H9 (cell line): ENCODE data around the gene SERPINA9. TPM values are rescaled to one million over a fixed set of nuclear protein-coding genes. Genes with fewer than 3 reads are reported as not detected.

Source experiments
- DNase-seq: peaks from one replicate; pipeline ENCODE4 v3.0.0-alpha.2; 2017
- H2AFZ ChIP-seq: one replicate; pipeline ENCODE4 v1.6.1; 2013; ENCODE audit warnings: mild to moderate bottlenecking, low read length, control low read depth, moderate library complexity
- H2AK5ac ChIP-seq: 2 replicates; pipeline ENCODE4 v1.6.1; 2013; ENCODE audit warnings: low read length, control low read depth, mixed read lengths; ENCODE audit not compliant: insufficient read length
- H2BK120ac ChIP-seq: one replicate; pipeline ENCODE4 v1.6.1; 2013; ENCODE audit warnings: low read depth, mild to moderate bottlenecking, low read length, control low read depth, inconsistent platforms; ENCODE audit not compliant: poor library complexity, severe bottlenecking
- H2BK12ac ChIP-seq: 2 replicates; pipeline ENCODE4 v1.6.1; 2013; ENCODE audit warnings: low read length, control low read depth, mixed read lengths, low read depth; ENCODE audit not compliant: insufficient read length
- H2BK15ac ChIP-seq: 2 replicates; pipeline ENCODE4 v1.6.1; 2013; ENCODE audit warnings: low read depth, low read length, control low read depth
- H2BK20ac ChIP-seq: one replicate; pipeline ENCODE4 v1.6.1; 2013; ENCODE audit warnings: low read depth, mild to moderate bottlenecking, low read length, control low read depth, inconsistent platforms; ENCODE audit not compliant: poor library complexity, severe bottlenecking
- H2BK5ac ChIP-seq: 2 replicates; pipeline ENCODE4 v1.6.1; 2013; ENCODE audit warnings: low read length, control low read depth, mixed read lengths; ENCODE audit not compliant: insufficient read length
- H3K14ac ChIP-seq: 2 replicates; pipeline ENCODE4 v1.6.1; 2013; ENCODE audit warnings: low read length, control low read depth; ENCODE audit not compliant: insufficient read depth
- H3K18ac ChIP-seq: 2 replicates; pipeline ENCODE4 v1.6.1; 2013; ENCODE audit warnings: low read depth, mild to moderate bottlenecking, mixed read lengths, low read length, control low read depth; ENCODE audit not compliant: insufficient read length
- H3K23ac ChIP-seq: 2 replicates; pipeline ENCODE4 v1.6.1; 2013; ENCODE audit warnings: low read length, control low read depth, mixed read lengths, low read depth; ENCODE audit not compliant: insufficient read length
- H3K23me2 ChIP-seq: 2 replicates; pipeline ENCODE4 v1.6.1; 2013; ENCODE audit warnings: low read depth, mild to moderate bottlenecking, mixed read lengths, low read length, control low read depth; ENCODE audit not compliant: insufficient read length, poor library complexity, severe bottlenecking
- H3K27ac ChIP-seq: 2 replicates; pipeline ENCODE4 v1.5.1; 2013; ENCODE audit warnings: low read length, control low read depth, mixed read lengths, low read depth; ENCODE audit not compliant: insufficient read length
- H3K27me3 ChIP-seq: 2 replicates; pipeline ENCODE4 v1.6.1; 2013; ENCODE audit warnings: low read length, control low read depth, inconsistent platforms; ENCODE audit not compliant: insufficient read depth
- H3K4ac ChIP-seq: 2 replicates; pipeline ENCODE4 v1.6.1; 2013; ENCODE audit warnings: low read depth, mild to moderate bottlenecking, control low read depth, inconsistent platforms, low read length, moderate library complexity
- H3K4me1 ChIP-seq: 2 replicates; pipeline ENCODE4 v1.6.1; 2013; ENCODE audit warnings: low read length, control low read depth, inconsistent platforms; ENCODE audit not compliant: insufficient read depth
- H3K4me2 ChIP-seq: 2 replicates; pipeline ENCODE4 v1.6.1; 2013; ENCODE audit warnings: low read length, control low read depth, mixed read lengths; ENCODE audit not compliant: insufficient read length, insufficient read depth
- H3K56ac ChIP-seq: 2 replicates; pipeline ENCODE4 v1.6.1; 2013; ENCODE audit warnings: low read depth, mild to moderate bottlenecking, mixed read lengths, low read length, control low read depth; ENCODE audit not compliant: insufficient read length
- H3K79me1 ChIP-seq: 2 replicates; pipeline ENCODE4 v1.6.1; 2013; ENCODE audit warnings: low read depth, mild to moderate bottlenecking, moderate library complexity, low read length, control low read depth, inconsistent platforms; ENCODE audit not compliant: insufficient read depth, poor library complexity, severe bottlenecking
- H3K79me2 ChIP-seq: 2 replicates; pipeline ENCODE4 v1.6.1; 2013; ENCODE audit warnings: low read length, control low read depth, inconsistent platforms; ENCODE audit not compliant: insufficient read depth
- H3K9ac ChIP-seq: 2 replicates; pipeline ENCODE4 v1.6.1; 2013; ENCODE audit warnings: low read length, control low read depth, mixed read lengths; ENCODE audit not compliant: insufficient read length; ENCODE audit errors: extremely low read depth
- H3K9me3 ChIP-seq: one replicate; pipeline ENCODE4 v1.6.1; 2013; ENCODE audit warnings: low read depth, low read length, inconsistent platforms; ENCODE audit not compliant: control insufficient read depth
- H3T11ph ChIP-seq: one replicate; pipeline ENCODE4 v1.6.1; 2013; ENCODE audit warnings: mild to moderate bottlenecking, low read length, control low read depth, inconsistent platforms
- H4K20me1 ChIP-seq: one replicate; pipeline ENCODE4 v1.6.1; 2013; ENCODE audit not compliant: control insufficient read depth, insufficient read length, insufficient read depth
- H4K5ac ChIP-seq: 2 replicates; pipeline ENCODE4 v1.6.1; 2013; ENCODE audit warnings: low read depth, mild to moderate bottlenecking, mixed read lengths, low read length, control low read depth; ENCODE audit not compliant: insufficient read length
- H4K8ac ChIP-seq: replicated peaks from 2 replicates; pipeline ENCODE4 v1.6.1; 2013; ENCODE audit warnings: low read length, control low read depth, mixed read lengths, low read depth; ENCODE audit not compliant: insufficient read length
- H4K91ac ChIP-seq: 2 replicates; pipeline ENCODE4 v1.6.1; 2013; ENCODE audit warnings: low read depth, mild to moderate bottlenecking, moderate library complexity, mixed read lengths, low read length, control low read depth; ENCODE audit not compliant: insufficient read length
- H3K27ac Mint-ChIP-seq, 3 experiments: 2 replicates in 2 of 3; 3 replicates in 1 of 3; pipeline ENCODE4 v1.8.0; 2020 to 2021; ENCODE audit warnings: mixed read lengths in 3 of 3, mild to moderate bottlenecking in 1 of 3, moderate library complexity in 1 of 3
- H3K27me3 Mint-ChIP-seq: 2 replicates; pipeline ENCODE4 v1.8.0; 2021; ENCODE audit warnings: low read depth, mild to moderate bottlenecking, moderate library complexity, mixed read lengths
- H3K36me3 Mint-ChIP-seq, 3 experiments: 2 replicates in 2 of 3; 3 replicates in 1 of 3; pipeline ENCODE4 v1.8.0; 2020 to 2021; ENCODE audit warnings: low read depth in 3 of 3, mixed read lengths in 3 of 3; ENCODE audit not compliant: insufficient read depth in 1 of 3
- H3K4me1 Mint-ChIP-seq, 2 experiments: 2 replicates each; pipeline ENCODE4 v1.8.0; 2020; ENCODE audit warnings: mixed read lengths in 2 of 2
- H3K4me3 Mint-ChIP-seq, 2 experiments: 2 replicates in 1 of 2; 3 replicates in 1 of 2; pipeline ENCODE4 v1.8.0; 2020 to 2021; ENCODE audit warnings: mild to moderate bottlenecking in 2 of 2, mixed read lengths in 2 of 2, moderate library complexity in 1 of 2
- H3K9me3 Mint-ChIP-seq, 2 experiments: 2 replicates in 1 of 2; 3 replicates in 1 of 2; pipeline ENCODE4 v1.8.0; 2020; ENCODE audit warnings: mild to moderate bottlenecking in 2 of 2, mixed read lengths in 2 of 2, moderate library complexity in 1 of 2
- WGBS: extraction: QIAGEN DNeasy Blood & Tissue Kit; methylation state at CpG from one replicate; pipeline ENCODE4 v1.1.7; 2013; ENCODE audit warnings: missing lambda C conversion rate, low lambda C conversion rate, mixed read lengths; ENCODE audit not compliant: insufficient read length; ENCODE audit errors: extremely low coverage; 5-methylcytosine and 5-hydroxymethylcytosine counted together
- total RNA-seq: library from RNA; stranded (reverse); gene quantifications from 2 replicates; pipeline ENCODE4 v1.2.1, GENCODE V29; 2021
- TF ChIP-seq, protein P1 (sequence below): fragments of 200-600 bp; sonication (generic); conservative IDR thresholded peaks from 3 replicates; pipeline ENCODE4 v1.8.0; 2021; ENCODE audit warnings: antibody characterized with exemption, mild to moderate bottlenecking

SERPINA9 gene
- total RNA-seq, 1 experiment from 2014 or later = not detected

DNA sequence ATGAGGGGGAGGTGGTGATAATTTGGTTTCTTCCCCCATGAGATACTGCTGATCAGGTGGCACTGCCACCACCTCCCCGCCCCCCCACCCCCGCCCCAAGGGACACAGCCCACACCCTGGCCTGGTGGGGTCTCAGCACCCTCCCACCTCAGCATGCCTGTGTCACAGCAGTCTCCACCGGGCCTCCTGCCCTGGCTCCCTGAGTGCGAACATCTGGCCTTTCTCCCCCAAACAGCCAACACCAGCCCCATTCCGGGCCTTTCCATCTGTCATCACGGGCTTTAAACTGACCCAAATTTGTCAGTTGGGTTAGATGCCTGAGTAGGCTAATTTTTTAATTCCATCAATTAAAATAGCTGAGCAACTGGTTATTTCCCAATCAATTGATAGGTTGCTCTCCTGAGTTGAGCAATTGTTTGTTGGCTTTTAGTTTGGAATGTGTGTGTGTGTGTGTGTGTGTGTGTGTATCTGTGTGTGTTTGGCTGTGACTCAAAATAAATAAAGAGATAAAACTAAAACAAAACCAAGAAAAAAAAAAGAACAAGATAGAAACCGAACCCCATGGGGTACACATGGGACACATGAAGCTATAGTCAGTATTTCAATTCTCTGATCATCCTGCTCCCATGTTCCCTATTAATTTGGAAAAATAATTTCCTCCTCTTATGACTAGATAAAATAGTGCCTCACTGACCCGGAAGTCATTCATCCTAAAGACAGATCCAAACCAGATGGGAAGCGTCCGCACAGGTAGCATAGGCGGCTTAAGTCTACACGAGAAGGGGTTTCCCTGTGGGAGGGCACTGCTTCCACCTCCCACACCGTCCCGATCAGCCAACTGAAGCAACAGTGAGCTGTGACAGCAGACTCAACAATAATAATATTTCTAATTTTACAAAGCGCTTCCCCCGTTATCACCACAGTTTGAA lies 25.9 kb upstream of the SERPINA9 start:
- H3K9me3 Mint-ChIP-seq = no peaks in the 10 kb centered on the region
- H4K91ac ChIP-seq = no peak overlapping the region
- H3K4me1 ChIP-seq = no peaks in the 10 kb centered on the region
- H4K8ac ChIP-seq = no peak overlapping the region
- no peak overlapping the region for H3K4ac ChIP-seq
- no peak overlapping the region for H2AK5ac ChIP-seq
- no peaks in the 10 kb centered on the region for H3K79me1 ChIP-seq
- no peak overlapping the region for H3K4me3 Mint-ChIP-seq
- H3K4me2 ChIP-seq = no peak overlapping the region
- H3K23ac ChIP-seq = no peak overlapping the region
- H3K27ac Mint-ChIP-seq = no peak overlapping the region
- no peak overlapping the region for H2BK120ac ChIP-seq
- no peak overlapping the region for H2BK15ac ChIP-seq
- no peaks in the 10 kb centered on the region for H3K4me1 Mint-ChIP-seq
- no peak overlapping the region for H3K18ac ChIP-seq
- H2BK12ac ChIP-seq = no peak overlapping the region
- TF ChIP-seq, protein P1, sequence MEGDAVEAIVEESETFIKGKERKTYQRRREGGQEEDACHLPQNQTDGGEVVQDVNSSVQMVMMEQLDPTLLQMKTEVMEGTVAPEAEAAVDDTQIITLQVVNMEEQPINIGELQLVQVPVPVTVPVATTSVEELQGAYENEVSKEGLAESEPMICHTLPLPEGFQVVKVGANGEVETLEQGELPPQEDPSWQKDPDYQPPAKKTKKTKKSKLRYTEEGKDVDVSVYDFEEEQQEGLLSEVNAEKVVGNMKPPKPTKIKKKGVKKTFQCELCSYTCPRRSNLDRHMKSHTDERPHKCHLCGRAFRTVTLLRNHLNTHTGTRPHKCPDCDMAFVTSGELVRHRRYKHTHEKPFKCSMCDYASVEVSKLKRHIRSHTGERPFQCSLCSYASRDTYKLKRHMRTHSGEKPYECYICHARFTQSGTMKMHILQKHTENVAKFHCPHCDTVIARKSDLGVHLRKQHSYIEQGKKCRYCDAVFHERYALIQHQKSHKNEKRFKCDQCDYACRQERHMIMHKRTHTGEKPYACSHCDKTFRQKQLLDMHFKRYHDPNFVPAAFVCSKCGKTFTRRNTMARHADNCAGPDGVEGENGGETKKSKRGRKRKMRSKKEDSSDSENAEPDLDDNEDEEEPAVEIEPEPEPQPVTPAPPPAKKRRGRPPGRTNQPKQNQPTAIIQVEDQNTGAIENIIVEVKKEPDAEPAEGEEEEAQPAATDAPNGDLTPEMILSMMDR = no peak
- DNase-seq = no peak
- H3K9me3 ChIP-seq = no peaks in the 10 kb centered on the region
- H3K27me3 Mint-ChIP-seq = peaks cover 21% of the 10 kb centered on the region
- no peak overlapping the region for H2BK20ac ChIP-seq
- no peak overlapping the region for H2AFZ ChIP-seq
- no peaks in the 10 kb centered on the region; a peak in 1 of 7 replicates for H3K36me3 Mint-ChIP-seq
- no peak overlapping the region for H2BK5ac ChIP-seq
- no peaks in the 10 kb centered on the region for H3K23me2 ChIP-seq
- no peak overlapping the region for H3K56ac ChIP-seq
- no peaks in the 10 kb centered on the region for H4K20me1 ChIP-seq
- H3K9ac ChIP-seq = no peak overlapping the region
- H3K27me3 ChIP-seq = no peaks in the 10 kb centered on the region
- WGBS = no CpG with 5 or more reads among the region's 16 CpGs
- no peak overlapping the region for H3K14ac ChIP-seq
- no peak overlapping the region for H3K27ac ChIP-seq
- no peak overlapping the region for H4K5ac ChIP-seq
- no peak overlapping the region for H3T11ph ChIP-seq
- no peaks in the 10 kb centered on the region for H3K79me2 ChIP-seq
